DLD1 (cell line): ENCODE data around the gene HDAC4.

Source experiments
- in situ Hi-C: cut with HindIII; loops from 2 replicates; pipeline ENCODE4 v1.10.0; 2017; ENCODE audit warnings: low sequenced_read_pairs

HDAC4 gene

GRCh38 chr2:239148495-239149200 lies 252.2 kb downstream of the HDAC4 start:
- in situ Hi-C loops = no loop called here

GRCh38 chr2:239147376-239147775 lies 253.4 kb downstream of the HDAC4 start:
- in situ Hi-C loops = no loop called here

GRCh38 chr2:239146741-239147181 lies 254.1 kb downstream of the HDAC4 start:
- in situ Hi-C loops = no loop called here

GRCh38 chr2:239146011-239146641 lies 254.7 kb downstream of the HDAC4 start:
- in situ Hi-C loops = no loop called here

- in situ Hi-C loops = no loop called here
Measured at GRCh38 chr2:239145601-239146000, 255.2 kb downstream of the HDAC4 start.

- in situ Hi-C loops = no loop called here
Measured at GRCh38 chr2:239145106-239145505, 255.7 kb downstream of the HDAC4 start.

- in situ Hi-C loops = no loop called here
Measured at GRCh38 chr2:239144713-239144999, 256.2 kb downstream of the HDAC4 start.

- in situ Hi-C loops = no loop called here
Measured at GRCh38 chr2:239143858-239144712, 256.7 kb downstream of the HDAC4 start.

GRCh38 chr2:239142806-239143205 lies 258.0 kb downstream of the HDAC4 start:
- in situ Hi-C loops = no loop called here

- in situ Hi-C loops = no loop called here
Measured at GRCh38 chr2:239142296-239142695, 258.5 kb downstream of the HDAC4 start.

GRCh38 chr2:239141021-239141760 lies 259.6 kb downstream of the HDAC4 start:
- in situ Hi-C loops = no loop called here

GRCh38 chr2:239140346-239141020 lies 260.3 kb downstream of the HDAC4 start:
- in situ Hi-C loops = no loop called here

- in situ Hi-C loops = no loop called here
Measured at GRCh38 chr2:239139566-239139965, 261.3 kb downstream of the HDAC4 start.

GRCh38 chr2:239139101-239139500 lies 261.7 kb downstream of the HDAC4 start:
- in situ Hi-C loops = no loop called here

GRCh38 chr2:239138610-239139009 lies 262.2 kb downstream of the HDAC4 start:
- in situ Hi-C loops = no loop called here

- in situ Hi-C loops = no loop called here
Measured at GRCh38 chr2:239137898-239138283, 262.9 kb downstream of the HDAC4 start.

- in situ Hi-C loops = no loop called here
Measured at GRCh38 chr2:239137165-239137897, 263.5 kb downstream of the HDAC4 start.

GRCh38 chr2:239136762-239137161 lies 264.1 kb downstream of the HDAC4 start:
- in situ Hi-C loops = no loop called here

GRCh38 chr2:239136203-239136602 lies 264.6 kb downstream of the HDAC4 start:
- in situ Hi-C loops = no loop called here

GRCh38 chr2:239135531-239135930 lies 265.3 kb downstream of the HDAC4 start:
- in situ Hi-C loops = no loop called here
